GM12878 (cell line): ENCODE data around the gene CXCL12. TPM values are rescaled to one million over a fixed set of nuclear protein-coding genes. Genes with fewer than 3 reads are reported as not detected.

Source experiments
- ATAC-seq: fragments of 200-7000 bp; cut with Tn5 transposase; 3 replicates; pipeline ENCODE4 v1.9.1; 2020; ENCODE audit warnings: mild to moderate bottlenecking, moderate library complexity
- BruUV-seq: library from RNA; stranded (reverse); fragments of 400-500 nt; replicated peaks from 2 replicates; lab custom pipeline; 2021; lab: Mats Ljungman, UMichigan
- CTCF ChIA-PET: fragments of 300-600 bp; sonication (Branson Sonifier 250); formaldehyde crosslinking; extraction: SDS; loops from one replicate; lab custom pipeline; 2021; ENCODE audit warnings: inconsistent platforms; lab: Yijun Ruan, JAX
- POLR2A ChIA-PET: fragments of 350-600 bp; formaldehyde crosslinking; extraction: SDS; loops from one replicate; lab custom pipeline; 2021; ENCODE audit warnings: inconsistent platforms; lab: Charles Lee
- RAD21 ChIA-PET: fragments of 300-600 bp; sonication (Branson Sonifier 250); formaldehyde crosslinking; loops from one replicate; lab custom pipeline; 2023; ENCODE audit warnings: antibody characterized with exemption; ENCODE audit not compliant: unreplicated experiment; lab: Charles Lee
- SMC1A ChIA-PET: fragments of 300-600 bp; sonication (Branson Sonifier 250); formaldehyde crosslinking; loops from one replicate; lab custom pipeline; 2023; ENCODE audit not compliant: unreplicated experiment, uncharacterized antibody; lab: Charles Lee
- DNase-seq: peaks from one replicate; pipeline ENCODE4 v3.0.0-alpha.2; 2011; ENCODE audit warnings: low read depth, low spot score
- FAIRE-seq: peaks from 3 replicates; lab custom pipeline; 2011; peaks lifted over from hg19 to GRCh38; lab: Jason Lieb, UNC
- H2AFZ ChIP-seq: 2 replicates; pipeline ENCODE4 v1.6.0; 2011; ENCODE audit warnings: low read depth, low read length, control low read depth; ENCODE audit not compliant: control insufficient read depth
- H3K27ac ChIP-seq: 2 replicates; pipeline ENCODE4 v1.5.1; 2011; ENCODE audit warnings: control low read depth; ENCODE audit not compliant: control insufficient read depth, insufficient read depth
- H3K27me3 ChIP-seq, 2 experiments: replicated peaks in 1 of 2; 2 replicates each; pipeline versions ENCODE4 v1.6.0 to v1.6.1; 2011; ENCODE audit warnings: low read length in 1 of 2; ENCODE audit not compliant: control insufficient read depth in 2 of 2, insufficient read depth in 2 of 2
- H3K36me3 ChIP-seq, 2 experiments: 2 replicates each; pipeline ENCODE4 v1.5.1; 2011; ENCODE audit warnings: low read length in 1 of 2; ENCODE audit not compliant: control insufficient read depth in 2 of 2, insufficient read depth in 2 of 2
- H3K4me1 ChIP-seq: 2 replicates; pipeline ENCODE4 v1.6.1; 2011; ENCODE audit warnings: mild to moderate bottlenecking, low read length, moderate library complexity, mixed read lengths; ENCODE audit not compliant: control insufficient read depth, insufficient read depth
- H3K4me2 ChIP-seq: 2 replicates; pipeline ENCODE4 v1.6.0; 2011; ENCODE audit warnings: control low read depth; ENCODE audit not compliant: control insufficient read depth, insufficient read depth
- H3K4me3 ChIP-seq: fragments of 200-600 bp; sonication (generic); 2 replicates; pipeline ENCODE4 v1.5.1; 2016
- H3K79me2 ChIP-seq: 2 replicates; pipeline ENCODE4 v1.6.0; 2011; ENCODE audit warnings: low read length; ENCODE audit not compliant: control insufficient read depth, insufficient read depth
- H3K9ac ChIP-seq: 2 replicates; pipeline ENCODE4 v1.8.0; 2011; ENCODE audit warnings: low read length, control low read depth, mixed read lengths; ENCODE audit not compliant: control insufficient read depth, insufficient read depth
- H3K9me3 ChIP-seq: replicated peaks from 3 replicates; pipeline ENCODE4 v1.5.1; 2011; ENCODE audit warnings: mild to moderate bottlenecking, low read length; ENCODE audit not compliant: control insufficient read depth, insufficient read depth
- H4K20me1 ChIP-seq: 2 replicates; pipeline ENCODE4 v1.6.0; 2011; ENCODE audit not compliant: control insufficient read depth, insufficient read depth
- DPF2 ChIP-seq: fragments of 450-650 bp; IDR thresholded peaks from 2 replicates; pipeline ENCODE4 v1.6.1; 2017; ENCODE audit warnings: mild to moderate bottlenecking
- IKZF2 ChIP-seq, 2 experiments: fragments of 450-650 bp; IDR thresholded peaks; 2 replicates each; pipeline ENCODE4 v1.6.1; 2017; ENCODE audit warnings: mild to moderate bottlenecking in 2 of 2, moderate library complexity in 2 of 2
- KDM1A ChIP-seq: fragments of 200-600 bp; sonication (generic); IDR thresholded peaks from 2 replicates; pipeline ENCODE4 v1.6.1; 2016; ENCODE audit warnings: borderline replicate concordance
- NFIC ChIP-seq: IDR thresholded peaks from 2 replicates; pipeline ENCODE4 v1.6.1; 2012; ENCODE audit warnings: low read depth, mild to moderate bottlenecking, inconsistent platforms, low read length, moderate library complexity
- NFXL1 ChIP-seq: fragments of 450-650 bp; IDR thresholded peaks from 2 replicates; pipeline ENCODE4 v1.6.1; 2017; ENCODE audit warnings: antibody characterized with exemption, mild to moderate bottlenecking, borderline replicate concordance
- POLR2AphosphoS5 ChIP-seq: IDR thresholded peaks from 2 replicates; pipeline ENCODE4 v1.6.1; 2011; ENCODE audit warnings: mild to moderate bottlenecking, low read length, inconsistent platforms
- SIX5 ChIP-seq: IDR thresholded peaks from 2 replicates; pipeline ENCODE4 v1.6.1; 2011; ENCODE audit warnings: mild to moderate bottlenecking, low read depth, low read length, moderate library complexity; ENCODE audit not compliant: severe bottlenecking
- ZBTB40 ChIP-seq: fragments of 450-650 bp; IDR thresholded peaks from 2 replicates; pipeline ENCODE4 v1.6.1; 2016; ENCODE audit warnings: mild to moderate bottlenecking, moderate library complexity, borderline replicate concordance
- ZNF622 ChIP-seq: fragments of 450-650 bp; IDR thresholded peaks from 2 replicates; pipeline ENCODE4 v1.6.1; 2017; ENCODE audit warnings: mild to moderate bottlenecking, inconsistent platforms
- ZNF687 ChIP-seq: fragments of 450-650 bp; IDR thresholded peaks from 2 replicates; pipeline ENCODE4 v1.6.1; 2017; ENCODE audit warnings: mild to moderate bottlenecking, moderate library complexity
- WGBS: methylation state at CpG from one replicate; pipeline ENCODE4 v1.1.6; 2016; ENCODE audit warnings: low lambda C conversion rate; ENCODE audit not compliant: insufficient replicate concordance, insufficient coverage; ENCODE audit errors: missing lambda C conversion rate; 5-methylcytosine and 5-hydroxymethylcytosine counted together
- in situ Hi-C: fragments of 300-500 bp; cut with MboI; formaldehyde crosslinking; loops from 9 replicates; pipeline ENCODE4 v1.14.3; 2018; ENCODE audit warnings: mixed read lengths
- intact Hi-C: fragments of 100-400 bp; cut with micrococcal nuclease; formaldehyde crosslinking; loops from one replicate; pipeline ENCODE4 v1.14.2; 2022; ENCODE audit not compliant: unreplicated experiment
- polyA plus RNA-seq, 11 experiments: library from polyadenylated mRNA; depleted of rRNA in 4 of 11; unstranded in 6 of 11; stranded (reverse) in 5 of 11; fragments of >200 nt; fragmentation: Nextera tagmentation in 4 of 11; fragmentation: Illumina TruSeq in 1 of 11; extraction: Ambion mirVana in 4 of 11; extraction: Trizol in 1 of 11; gene quantifications; 1 replicate in 1 of 11; 2 replicates in 10 of 11; pipeline versions ENCODE4 v1.2.1 to v1.2.3, GENCODE V29; 2011 to 2016; ENCODE audit warnings: inconsistent platforms in 2 of 11, missing spikeins in 2 of 11, low read depth in 1 of 11
- total RNA-seq, 4 experiments: library from RNA; depleted of rRNA in 3 of 4; stranded (reverse); fragments of >200 nt in 3 of 4; fragmentation: Illumina TruSeq in 1 of 4; extraction: Trizol in 1 of 4; gene quantifications; 2 replicates each; pipeline versions ENCODE4 v1.2.1 to v1.2.3, GENCODE V29; 2013 to 2021
- TF ChIP-seq, protein P1 (sequence below): IDR thresholded peaks from 2 replicates; pipeline ENCODE4 v1.6.1; 2011; ENCODE audit warnings: low read depth, mild to moderate bottlenecking, low read length, moderate library complexity, borderline replicate concordance; ENCODE audit errors: extremely low read depth
- TF ChIP-seq, protein P2 (sequence below): fragments of 450-650 bp; IDR thresholded peaks from 2 replicates; pipeline ENCODE4 v1.6.1; 2018; ENCODE audit warnings: borderline replicate concordance, mild to moderate bottlenecking; ENCODE audit not compliant: partially characterized antibody

Gene CXCL12
- total and polyA plus RNA-seq, 10 of the 15 experiments (the other 5 are each of a cell fraction or from before 2014, with no cell fraction given): 0.03 to 4.5 (median 0.53) TPM

DNA sequence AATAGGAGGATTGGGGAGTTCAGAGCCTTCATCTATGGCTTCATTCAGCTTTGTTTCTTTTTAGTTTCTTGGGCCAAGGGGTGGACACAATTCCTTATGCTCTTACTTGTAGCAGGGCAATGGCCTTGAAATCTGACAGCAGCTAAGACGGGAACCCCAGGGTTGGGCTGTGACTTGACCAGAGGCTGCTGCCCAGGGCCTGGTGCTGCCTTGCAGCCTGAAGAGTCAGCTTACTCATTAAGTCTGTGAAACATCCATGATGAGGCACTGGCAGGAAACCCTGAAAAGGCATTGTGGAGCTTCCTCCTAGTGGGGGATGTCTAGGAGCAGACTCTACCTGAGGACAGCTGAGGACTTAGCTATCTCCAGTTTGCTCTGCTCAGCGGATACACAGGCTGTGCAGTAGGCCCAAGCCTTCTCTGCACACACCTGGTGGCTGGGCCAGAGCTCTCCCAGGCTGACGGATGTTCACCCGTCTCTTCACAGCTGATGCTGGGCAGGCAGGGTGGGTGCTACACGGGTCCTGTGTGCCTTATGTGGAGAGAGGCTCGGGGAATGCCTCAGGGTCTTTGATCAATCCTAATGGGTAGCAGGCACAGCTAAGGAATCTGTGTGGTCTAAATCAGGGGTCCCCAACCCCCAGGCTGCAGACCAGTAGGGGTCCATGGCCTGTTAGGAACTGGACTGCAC lies 17.8 kb downstream of the CXCL12 start:
- no peak overlapping the region for H3K4me3 ChIP-seq
- no peaks in the 10 kb centered on the region for H3K36me3 ChIP-seq
- 36% methylated on average over 6 of the region's 6 CpGs for WGBS
- no peak overlapping the region for H3K4me2 ChIP-seq
- H3K4me1 ChIP-seq: no peaks in the 10 kb centered on the region
- H3K27ac ChIP-seq: no peak overlapping the region
- POLR2A ChIA-PET: no interaction called here
- no peaks in the 10 kb centered on the region for H3K9me3 ChIP-seq
- no peaks in the 10 kb centered on the region for H3K27me3 ChIP-seq
- no peak overlapping the region for H3K9ac ChIP-seq
- FAIRE-seq (no peak), DNase-seq (no peak), ATAC-seq (no peak)
- CTCF ChIA-PET: interaction anchor here (0.9 kb wide), 1 partner anchor 19 kb away, joined by 5 read pairs; no protein-coding TSS in a partner anchor
- H4K20me1 ChIP-seq: no peaks in the 10 kb centered on the region
- intact Hi-C loops (no loop called here), in situ Hi-C loops (no loop called here)
- RAD21 ChIA-PET: no interaction called here
- no TSS peak for BruUV-seq
- SMC1A ChIA-PET: interaction anchor here (0.6 to 1.5 kb wide), 5 partner anchors 31 to 337 kb away, joined by 3 to 4 read pairs (median 3); no protein-coding TSS in a partner anchor
- H3K79me2 ChIP-seq: no peaks in the 10 kb centered on the region
- no peak overlapping the region for H2AFZ ChIP-seq
- TF ChIP-seq POLR2AphosphoS5 (no peak), DPF2 (no peak), SIX5 (no peak), ZNF687 (no peak), ZBTB40 (no peak), NFIC (no peak), IKZF2 (IDR thresholded peaks at IDR 0.05) (no peak), NFXL1 (no peak), KDM1A (no peak), ZNF622 (no peak)
- TF ChIP-seq, protein P1, sequence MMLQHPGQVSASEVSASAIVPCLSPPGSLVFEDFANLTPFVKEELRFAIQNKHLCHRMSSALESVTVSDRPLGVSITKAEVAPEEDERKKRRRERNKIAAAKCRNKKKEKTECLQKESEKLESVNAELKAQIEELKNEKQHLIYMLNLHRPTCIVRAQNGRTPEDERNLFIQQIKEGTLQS: no peak
- TF ChIP-seq, protein P2, sequence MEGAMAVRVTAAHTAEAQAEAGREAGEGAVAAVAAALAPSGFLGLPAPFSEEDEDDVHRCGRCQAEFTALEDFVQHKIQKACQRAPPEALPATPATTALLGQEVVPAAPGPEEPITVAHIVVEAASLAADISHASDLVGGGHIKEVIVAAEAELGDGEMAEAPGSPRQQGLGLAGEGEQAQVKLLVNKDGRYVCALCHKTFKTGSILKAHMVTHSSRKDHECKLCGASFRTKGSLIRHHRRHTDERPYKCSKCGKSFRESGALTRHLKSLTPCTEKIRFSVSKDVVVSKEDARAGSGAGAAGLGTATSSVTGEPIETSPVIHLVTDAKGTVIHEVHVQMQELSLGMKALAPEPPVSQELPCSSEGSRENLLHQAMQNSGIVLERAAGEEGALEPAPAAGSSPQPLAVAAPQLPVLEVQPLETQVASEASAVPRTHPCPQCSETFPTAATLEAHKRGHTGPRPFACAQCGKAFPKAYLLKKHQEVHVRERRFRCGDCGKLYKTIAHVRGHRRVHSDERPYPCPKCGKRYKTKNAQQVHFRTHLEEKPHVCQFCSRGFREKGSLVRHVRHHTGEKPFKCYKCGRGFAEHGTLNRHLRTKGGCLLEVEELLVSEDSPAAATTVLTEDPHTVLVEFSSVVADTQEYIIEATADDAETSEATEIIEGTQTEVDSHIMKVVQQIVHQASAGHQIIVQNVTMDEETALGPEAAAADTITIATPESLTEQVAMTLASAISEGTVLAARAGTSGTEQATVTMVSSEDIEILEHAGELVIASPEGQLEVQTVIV: no peak
